ENCODE measurements around the gene CNOT4. TPM values are rescaled to one million over a fixed set of nuclear protein-coding genes. Genes with fewer than 3 reads are reported as not detected.

Gene CNOT4
- total and polyA plus RNA-seq, 2 of the 8 experiments (the other 6 are each of a cell fraction or from before 2014, with no cell fraction given): 10.9 to 25.8 TPM

- TF ChIP-seq CHD7 (IDR thresholded peaks at IDR 0.05; ENCODE audit: insufficient replicate concordance, low read length) (no peak), BACH1 (IDR thresholded peaks at IDR 0.05; ENCODE audit: low read length) (no peak), SUZ12 (IDR thresholded peaks at IDR 0.05; ENCODE audit: low read length) (no peak), CEBPB (IDR thresholded peaks at IDR 0.05; ENCODE audit: low read depth, low read length) (no peak), ASH2L (IDR thresholded peaks at IDR 0.05; ENCODE audit: low read length) (no peak), SAP30 (IDR thresholded peaks at IDR 0.05; ENCODE audit: insufficient read depth, insufficient replicate concordance, low read length) (no peak), EGR1 (IDR thresholded peaks at IDR 0.05; ENCODE audit: borderline replicate concordance, low read depth, low read length) (no peak), SIX5 (IDR thresholded peaks at IDR 0.05; ENCODE audit: low read depth, low read length) (no peak), POLR2A (IDR thresholded peaks at IDR 0.05; ENCODE audit: control extremely low read depth in 1 of 2, low read depth in 2 of 2, low read length in 2 of 2) (no peak), CBX5 (IDR thresholded peaks at IDR 0.05; ENCODE audit: low read depth, low read length) (no peak), ZNF274 (IDR thresholded peaks at IDR 0.05; ENCODE audit: borderline replicate concordance, extremely low read depth, low read length) (no peak), RFX5 (IDR thresholded peaks at IDR 0.05; ENCODE audit: borderline replicate concordance, low read depth, low read length) (no peak)
- TF ChIP-seq, protein P1, sequence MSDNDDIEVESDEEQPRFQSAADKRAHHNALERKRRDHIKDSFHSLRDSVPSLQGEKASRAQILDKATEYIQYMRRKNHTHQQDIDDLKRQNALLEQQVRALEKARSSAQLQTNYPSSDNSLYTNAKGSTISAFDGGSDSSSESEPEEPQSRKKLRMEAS (IDR thresholded peaks at IDR 0.05): no peak
These were observed 9.4 kb upstream of the CNOT4 start (continued) for GRCh38 chr7:135519233-135519688.
